GM18505 (cell line): Measurements from ENCODE around the gene AK2.
"Not testable (repeated sequence)": the region's sequence is repeated elsewhere in the genome, so short reads cannot be mapped to it uniquely, and the experiment has no call there.

Experiments
- ATAC-seq: cut with Tn5 transposase; IDR thresholded peaks from one replicate; pipeline ENCODE4 v1.9.1; 2021; ENCODE audit not compliant: unreplicated experiment
- POLR2A ChIP-seq: IDR thresholded peaks from 4 replicates; pipeline ENCODE4 v1.6.1; 2011; ENCODE audit warnings: borderline replicate concordance; ENCODE audit not compliant: insufficient read depth, insufficient read length; ENCODE audit errors: extremely low read depth

AK2 gene

DNA sequence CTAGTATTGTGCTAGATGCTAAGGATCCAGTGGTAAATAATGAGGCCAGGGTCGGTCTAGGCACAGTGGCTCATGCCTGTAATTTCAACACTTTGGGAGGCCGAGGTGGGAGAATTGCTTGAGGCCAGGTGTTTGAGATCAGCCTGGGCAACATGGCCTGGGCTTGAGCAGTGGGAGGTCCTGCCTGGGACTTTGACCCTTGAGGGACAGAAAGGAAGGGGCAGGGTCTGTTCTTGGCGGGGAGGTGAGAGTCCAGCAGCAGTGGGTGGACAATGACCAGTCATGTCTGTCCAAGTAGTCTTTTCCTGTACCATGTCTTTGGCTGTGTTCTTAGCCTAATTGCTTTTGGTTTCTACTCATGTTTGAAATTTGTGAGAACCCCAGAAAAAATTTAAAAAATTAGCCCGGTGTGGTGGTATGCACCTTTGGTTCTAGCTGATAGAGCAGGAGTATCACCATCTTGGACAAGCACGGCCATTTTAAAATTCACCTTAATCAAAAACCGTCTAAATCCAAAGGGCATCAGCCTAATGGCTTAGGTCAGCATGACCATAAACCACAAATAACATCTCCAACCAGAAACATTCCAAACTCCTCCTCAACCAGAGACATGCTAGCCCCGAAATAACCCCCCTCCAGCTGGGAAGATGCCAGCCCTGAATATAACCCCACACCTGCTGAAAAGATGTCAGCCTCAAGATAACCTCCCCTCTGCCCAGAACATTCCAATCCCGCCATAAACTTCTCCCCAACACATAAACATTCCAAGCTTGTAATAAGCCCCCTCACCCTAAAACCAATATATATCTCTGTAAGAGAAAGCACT is 6.8 kb upstream of the AK2 start:
- no peak for TF ChIP-seq POLR2A
- no peak for ATAC-seq

DNA sequence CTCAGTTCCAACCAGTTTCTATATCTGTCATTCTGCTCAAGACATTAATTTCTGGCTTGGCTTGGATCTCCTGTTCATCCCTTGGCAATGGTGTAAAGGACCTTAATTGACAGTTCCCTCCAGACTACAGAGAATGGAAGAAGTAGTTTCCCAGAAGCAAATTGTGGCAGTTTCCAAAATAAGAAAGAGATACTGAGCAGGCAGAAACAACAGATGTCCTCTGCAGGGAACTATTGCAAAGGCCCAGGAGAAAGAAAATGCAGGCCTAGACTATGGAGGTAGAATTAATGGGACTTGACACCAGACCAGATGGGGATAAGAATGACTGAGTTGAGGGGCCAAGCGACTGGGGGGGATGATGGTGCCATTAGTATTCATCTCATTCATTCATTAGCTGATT is 6.1 kb upstream of the AK2 start:
- no peak for TF ChIP-seq POLR2A
- no peak for ATAC-seq

DNA sequence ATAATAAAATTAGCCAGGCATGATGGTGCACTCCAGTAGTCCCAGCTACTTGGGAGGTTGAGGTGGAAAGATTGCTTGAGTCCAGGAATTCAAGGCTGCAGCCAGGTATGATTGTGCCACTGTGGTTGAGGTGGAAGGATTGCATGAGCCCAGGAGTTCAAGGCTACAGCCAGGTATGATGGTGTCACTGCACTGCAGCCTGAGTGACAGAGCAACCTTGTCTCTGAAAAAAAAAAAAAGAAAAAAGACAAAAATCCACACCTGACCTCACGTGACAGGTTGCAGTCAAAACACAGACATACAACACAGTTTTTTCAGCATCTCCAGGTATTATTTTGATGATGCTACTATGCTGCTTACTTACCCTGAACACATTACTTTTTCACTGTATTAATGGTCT is 4.3 kb upstream of the AK2 start:
- no peak for ATAC-seq
- no peak for TF ChIP-seq POLR2A

DNA sequence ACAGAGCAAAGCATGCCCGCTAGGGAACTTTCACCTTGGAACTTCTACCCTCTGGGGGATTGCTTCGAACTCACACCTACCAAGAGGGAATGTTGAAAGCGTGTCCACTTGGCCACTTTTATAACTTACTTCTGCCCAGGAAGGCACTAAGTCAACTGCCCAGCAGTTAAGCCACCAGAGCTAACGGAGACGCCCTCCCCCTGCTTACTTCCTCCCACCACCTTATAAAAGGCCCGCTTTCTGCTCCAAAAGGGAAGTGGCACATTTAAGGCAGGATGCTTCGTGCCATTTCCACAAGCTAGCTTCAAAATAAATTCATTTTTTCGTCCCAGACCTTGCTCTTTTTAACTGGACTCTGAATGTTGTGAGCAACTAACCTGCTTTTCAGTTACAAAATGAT is 3.2 kb upstream of the AK2 start:
- no peak for ATAC-seq
- TF ChIP-seq POLR2A, result no peak

DNA sequence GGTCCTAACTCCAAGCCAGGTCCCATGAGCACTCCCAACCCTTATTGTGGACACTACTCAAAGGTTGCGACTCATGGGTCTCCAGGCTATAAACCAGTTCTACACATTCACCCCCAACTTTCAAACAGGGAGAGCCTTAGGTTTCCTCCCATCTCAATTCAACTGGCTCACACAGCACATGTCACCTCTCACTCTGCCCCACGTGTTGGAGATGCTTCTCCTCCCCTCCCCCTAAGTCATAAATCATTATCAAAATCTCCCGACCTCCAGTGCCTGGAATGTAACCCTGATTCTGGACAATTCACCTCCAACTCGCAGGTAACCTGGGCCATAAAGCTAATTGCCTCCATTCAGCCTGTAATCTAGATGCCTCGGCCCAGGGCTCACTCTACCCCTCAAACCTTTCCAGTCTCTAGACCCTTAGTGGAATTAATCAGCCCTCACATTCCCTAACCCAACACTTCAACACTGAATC is 595 bp downstream of the AK2 start:
- ATAC-seq, result no peak
- no peak for TF ChIP-seq POLR2A

DNA sequence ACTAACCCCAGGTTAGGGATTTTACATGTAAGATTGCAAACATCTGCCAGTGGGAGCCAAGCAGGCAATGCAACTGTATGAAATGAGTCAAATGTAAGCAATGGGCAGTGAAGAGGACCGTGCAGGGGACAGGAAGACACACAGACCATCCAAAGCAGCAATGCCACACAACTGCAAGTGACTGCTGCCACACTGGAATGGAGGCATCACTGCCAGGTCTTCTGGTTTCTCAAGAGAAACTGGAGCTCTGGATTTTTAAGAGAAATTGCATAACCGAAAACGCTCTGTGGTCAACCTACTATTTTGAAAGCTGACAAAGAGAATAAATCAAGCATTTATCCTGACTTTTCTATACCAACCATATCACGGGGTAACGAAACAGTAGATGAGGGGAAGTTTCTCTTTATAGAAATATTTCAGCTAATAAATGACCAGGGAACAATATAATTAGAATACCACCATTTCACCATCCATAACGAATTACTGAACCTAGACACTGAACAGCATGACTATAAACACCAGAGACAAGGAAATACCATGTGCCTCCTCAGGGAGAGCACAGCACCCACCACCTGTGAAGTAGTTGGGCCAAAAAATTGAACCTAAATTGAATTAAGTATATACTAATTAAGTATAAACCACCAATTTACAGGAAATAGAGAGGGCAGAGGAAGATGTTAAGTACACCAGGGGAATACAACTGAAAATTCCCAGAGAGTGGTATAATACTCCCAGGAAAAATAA is 4.4 kb downstream of the AK2 start:
- ATAC-seq, result no peak
- TF ChIP-seq POLR2A, result no peak

DNA sequence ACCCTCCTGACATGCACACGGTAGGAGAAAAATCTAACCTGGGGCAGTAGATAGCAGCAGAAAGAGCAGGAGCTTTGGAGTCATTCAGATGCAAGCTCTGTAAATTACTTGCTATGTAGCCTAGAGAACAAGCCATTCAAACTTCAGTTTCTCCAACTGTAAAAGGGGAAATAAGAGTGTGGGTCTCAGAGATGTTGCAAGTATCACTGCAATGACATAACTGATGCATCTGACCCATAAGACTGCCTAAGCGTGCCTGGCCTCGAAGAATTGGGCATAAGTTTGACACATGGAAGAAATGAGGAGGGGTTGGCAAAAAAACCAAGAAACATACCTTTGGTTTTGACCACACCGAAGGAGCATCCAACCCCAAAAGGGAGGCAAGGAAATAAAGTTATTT is 5.2 kb downstream of the AK2 start:
- no peak for ATAC-seq
- no peak for TF ChIP-seq POLR2A

DNA sequence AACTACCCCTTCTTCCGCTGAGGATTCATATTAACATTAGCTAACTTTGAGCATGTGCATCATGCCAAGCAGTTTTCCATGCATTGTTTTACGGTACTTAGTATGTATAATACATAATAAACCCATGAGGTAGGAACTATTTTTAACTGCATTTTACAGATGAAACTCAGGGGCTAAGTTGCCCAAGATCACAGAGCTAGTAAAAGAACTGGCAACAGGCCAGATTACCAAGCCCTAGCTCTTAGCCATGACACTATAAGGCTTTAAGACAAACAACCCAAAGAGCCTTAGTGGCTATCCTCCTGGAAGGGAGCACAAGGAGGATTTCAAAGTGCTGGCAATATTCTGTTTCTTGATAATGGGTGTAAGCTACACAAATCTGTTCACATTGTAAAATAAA is 6.1 kb downstream of the AK2 start:
- no peak for TF ChIP-seq POLR2A
- no peak for ATAC-seq

DNA sequence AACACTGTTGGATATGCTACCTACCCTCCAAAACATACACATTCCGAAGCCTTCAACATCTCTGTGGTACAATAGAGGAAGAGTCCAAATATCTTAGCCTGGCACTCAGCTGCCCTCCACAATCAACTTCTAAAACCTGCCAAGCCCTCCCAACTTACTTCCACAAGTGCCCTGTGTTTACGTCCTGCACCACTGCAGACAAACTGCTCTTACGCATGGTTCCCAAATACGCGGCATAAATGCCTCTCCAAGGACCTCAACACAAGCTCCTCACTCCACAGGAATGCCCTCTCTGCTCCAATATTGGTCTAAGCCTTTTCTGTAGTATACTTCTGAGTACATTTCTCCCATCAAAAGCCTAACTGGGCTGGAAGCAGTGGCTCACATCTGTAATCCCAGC is 6.8 kb downstream of the AK2 start:
- TF ChIP-seq POLR2A, result no peak

DNA sequence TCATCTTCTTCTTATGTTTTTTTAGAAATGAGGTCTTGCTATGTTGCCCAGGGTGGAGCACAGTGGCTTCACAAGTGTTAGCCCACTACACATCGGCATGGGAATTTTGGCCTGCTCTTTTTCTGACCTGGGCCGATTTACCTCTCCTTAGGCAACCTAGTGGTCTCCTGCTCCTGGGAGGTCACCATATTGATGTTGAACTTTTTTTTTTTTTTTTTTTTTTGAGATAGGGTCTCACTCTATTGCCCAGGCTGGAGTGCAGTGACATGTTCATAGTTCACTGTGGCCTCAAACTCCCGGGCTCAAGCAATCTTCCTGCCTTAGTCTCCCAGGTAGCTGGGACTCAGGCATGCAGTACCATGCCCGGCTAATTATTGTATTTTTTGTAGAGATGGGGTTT is 7.5 kb downstream of the AK2 start:
- no peak for ATAC-seq
- TF ChIP-seq POLR2A, result no peak

More for the DNA sequence above, 6.8 kb downstream of the AK2 start:
- no peak for ATAC-seq

DNA sequence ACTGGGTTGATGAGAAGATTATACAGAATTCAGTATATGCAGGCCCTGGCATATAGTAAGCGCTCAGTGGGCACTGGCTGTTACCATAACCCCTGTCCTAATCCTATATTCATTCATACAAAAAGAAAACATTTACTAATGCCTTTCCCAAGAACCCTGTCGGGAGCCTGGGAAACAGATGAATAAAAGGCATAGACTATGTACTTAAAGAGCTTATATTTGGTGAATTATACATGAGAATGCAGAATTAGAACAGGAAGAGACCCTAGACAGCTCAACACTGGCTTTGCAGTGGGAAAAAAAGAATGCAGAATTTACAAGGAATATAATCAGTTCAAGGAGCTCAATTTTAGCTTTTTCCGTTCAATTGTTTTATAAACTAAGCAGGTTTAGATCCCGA is 10.9 kb downstream of the AK2 start:
- no peak for ATAC-seq
- no peak for TF ChIP-seq POLR2A

DNA sequence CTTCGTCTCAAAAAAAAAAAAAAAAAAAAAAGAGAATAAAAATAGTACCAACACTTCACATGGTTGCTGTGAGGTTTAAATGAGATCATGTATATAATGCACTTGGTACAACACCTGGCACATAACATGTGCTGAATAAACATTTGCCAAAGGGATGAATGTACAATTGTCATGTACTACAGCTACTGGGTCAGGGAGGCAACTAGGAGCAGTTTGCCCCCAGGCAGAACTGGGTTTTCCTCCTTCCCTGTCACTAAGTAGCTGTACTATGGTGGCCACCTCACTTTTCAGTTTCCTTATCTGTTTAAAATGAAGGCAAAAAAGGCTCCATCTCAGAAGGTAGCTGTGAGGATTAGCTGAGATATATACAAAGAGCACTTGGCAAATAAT is 11.5 kb downstream of the AK2 start:
- no peak for TF ChIP-seq POLR2A
- ATAC-seq, result no peak

DNA sequence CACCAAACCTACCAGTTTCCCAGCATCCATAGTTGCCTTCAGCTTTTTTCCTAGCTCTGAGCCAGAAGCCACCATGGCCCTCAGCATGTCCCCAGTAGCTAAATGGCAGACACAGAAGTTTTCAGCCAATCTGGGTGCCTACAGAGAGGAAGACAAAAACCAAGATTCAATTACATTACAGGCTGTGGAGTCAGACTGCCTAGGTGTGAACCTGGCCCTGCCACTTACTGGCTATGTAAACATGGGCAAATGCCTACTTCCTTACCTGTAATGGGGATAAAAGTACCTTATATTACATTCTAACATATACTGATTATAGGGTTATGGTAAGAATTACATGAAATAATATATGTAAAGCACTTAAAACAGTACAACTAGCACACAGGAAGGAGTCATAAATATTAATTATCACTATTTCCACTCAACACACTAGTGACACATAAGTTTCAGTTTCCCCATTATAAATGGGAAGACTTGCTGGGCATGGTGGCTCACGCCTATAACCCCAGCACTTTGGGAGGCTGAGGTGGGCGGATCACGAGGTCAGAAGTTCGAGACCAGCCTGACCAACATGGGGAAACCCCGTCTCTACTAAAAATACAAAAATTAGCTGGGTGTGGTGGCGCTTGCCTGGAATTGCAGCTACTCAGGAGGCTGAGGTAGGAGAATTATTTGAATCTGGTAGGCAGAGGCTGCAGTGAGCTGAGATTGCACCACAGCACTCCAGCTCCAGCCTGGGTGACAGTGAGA is 12.1 kb downstream of the AK2 start:
- ATAC-seq, result not testable (repeated sequence)
